ENCODE measurements around the gene G6PC3.

- TF ChIP-seq, protein P1, sequence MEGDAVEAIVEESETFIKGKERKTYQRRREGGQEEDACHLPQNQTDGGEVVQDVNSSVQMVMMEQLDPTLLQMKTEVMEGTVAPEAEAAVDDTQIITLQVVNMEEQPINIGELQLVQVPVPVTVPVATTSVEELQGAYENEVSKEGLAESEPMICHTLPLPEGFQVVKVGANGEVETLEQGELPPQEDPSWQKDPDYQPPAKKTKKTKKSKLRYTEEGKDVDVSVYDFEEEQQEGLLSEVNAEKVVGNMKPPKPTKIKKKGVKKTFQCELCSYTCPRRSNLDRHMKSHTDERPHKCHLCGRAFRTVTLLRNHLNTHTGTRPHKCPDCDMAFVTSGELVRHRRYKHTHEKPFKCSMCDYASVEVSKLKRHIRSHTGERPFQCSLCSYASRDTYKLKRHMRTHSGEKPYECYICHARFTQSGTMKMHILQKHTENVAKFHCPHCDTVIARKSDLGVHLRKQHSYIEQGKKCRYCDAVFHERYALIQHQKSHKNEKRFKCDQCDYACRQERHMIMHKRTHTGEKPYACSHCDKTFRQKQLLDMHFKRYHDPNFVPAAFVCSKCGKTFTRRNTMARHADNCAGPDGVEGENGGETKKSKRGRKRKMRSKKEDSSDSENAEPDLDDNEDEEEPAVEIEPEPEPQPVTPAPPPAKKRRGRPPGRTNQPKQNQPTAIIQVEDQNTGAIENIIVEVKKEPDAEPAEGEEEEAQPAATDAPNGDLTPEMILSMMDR (IDR thresholded peaks at IDR 0.05), result no peak
- no peak for TF ChIP-seq EP300 (IDR thresholded peaks at IDR 0.05)
Observed at GRCh38 chr17:44110011-44110686, 39.6 kb downstream of the G6PC3 start.

Data from ovary (tissue), 3 donors.